Measurements from ENCODE around the gene ADPRHL1.

Gene ADPRHL1

DNA sequence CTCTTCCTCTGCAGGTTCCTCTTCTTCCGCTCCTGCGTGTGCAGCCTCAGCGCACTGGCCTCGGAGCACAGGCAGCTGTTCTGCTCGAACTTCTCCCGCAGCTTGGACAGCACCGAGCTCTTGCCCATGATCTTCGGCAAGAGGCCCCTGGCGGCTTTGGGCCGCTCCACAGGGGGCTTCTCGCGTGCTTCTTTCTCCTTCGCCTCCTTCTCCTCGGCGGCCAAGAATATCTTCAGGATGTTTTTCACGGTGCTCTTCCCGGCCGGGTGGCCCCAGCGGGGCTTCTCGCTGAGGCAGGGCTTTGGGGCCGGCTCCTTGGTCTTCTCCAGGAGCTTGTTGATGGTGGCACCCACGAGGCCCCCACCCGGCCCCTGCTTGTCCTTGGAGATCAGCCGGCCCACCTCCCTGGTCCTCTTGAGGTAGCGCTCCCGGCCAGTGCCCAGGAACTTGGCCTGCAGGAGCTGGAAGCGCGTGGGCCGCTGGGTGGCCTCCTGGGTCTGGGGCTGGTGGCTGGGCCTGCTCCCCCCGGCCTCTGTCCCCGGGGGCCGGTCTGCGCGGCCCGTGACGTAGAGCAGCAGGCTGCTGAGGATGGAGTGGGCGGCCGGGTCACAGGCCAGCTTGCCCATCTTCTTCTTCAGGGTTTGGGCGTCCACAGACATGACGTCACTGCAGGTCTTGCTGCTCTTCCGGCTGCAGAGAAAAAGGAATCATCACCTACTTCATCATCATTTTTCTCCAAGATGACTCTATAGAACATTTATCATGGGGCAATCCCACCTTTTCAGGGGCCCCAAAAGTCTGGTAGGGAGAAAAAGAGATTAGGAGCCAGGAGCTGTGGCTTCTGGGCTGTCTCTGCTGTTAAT, 45.5 kb downstream of the ADPRHL1 start:
- DNase-seq (ENCODE audit: low read depth in 2 of 2) = peak in 1 of 2 donors; percentile 26
- TF ChIP-seq, protein P1, sequence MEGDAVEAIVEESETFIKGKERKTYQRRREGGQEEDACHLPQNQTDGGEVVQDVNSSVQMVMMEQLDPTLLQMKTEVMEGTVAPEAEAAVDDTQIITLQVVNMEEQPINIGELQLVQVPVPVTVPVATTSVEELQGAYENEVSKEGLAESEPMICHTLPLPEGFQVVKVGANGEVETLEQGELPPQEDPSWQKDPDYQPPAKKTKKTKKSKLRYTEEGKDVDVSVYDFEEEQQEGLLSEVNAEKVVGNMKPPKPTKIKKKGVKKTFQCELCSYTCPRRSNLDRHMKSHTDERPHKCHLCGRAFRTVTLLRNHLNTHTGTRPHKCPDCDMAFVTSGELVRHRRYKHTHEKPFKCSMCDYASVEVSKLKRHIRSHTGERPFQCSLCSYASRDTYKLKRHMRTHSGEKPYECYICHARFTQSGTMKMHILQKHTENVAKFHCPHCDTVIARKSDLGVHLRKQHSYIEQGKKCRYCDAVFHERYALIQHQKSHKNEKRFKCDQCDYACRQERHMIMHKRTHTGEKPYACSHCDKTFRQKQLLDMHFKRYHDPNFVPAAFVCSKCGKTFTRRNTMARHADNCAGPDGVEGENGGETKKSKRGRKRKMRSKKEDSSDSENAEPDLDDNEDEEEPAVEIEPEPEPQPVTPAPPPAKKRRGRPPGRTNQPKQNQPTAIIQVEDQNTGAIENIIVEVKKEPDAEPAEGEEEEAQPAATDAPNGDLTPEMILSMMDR (IDR thresholded peaks at IDR 0.05; ENCODE audit: low read depth, low read length) = no peak
- H3K4me3 ChIP-seq (replicated peaks in 1 of 2; ENCODE audit: low read depth in 2 of 2, low read length in 2 of 2) = no peak overlapping the region

DNA sequence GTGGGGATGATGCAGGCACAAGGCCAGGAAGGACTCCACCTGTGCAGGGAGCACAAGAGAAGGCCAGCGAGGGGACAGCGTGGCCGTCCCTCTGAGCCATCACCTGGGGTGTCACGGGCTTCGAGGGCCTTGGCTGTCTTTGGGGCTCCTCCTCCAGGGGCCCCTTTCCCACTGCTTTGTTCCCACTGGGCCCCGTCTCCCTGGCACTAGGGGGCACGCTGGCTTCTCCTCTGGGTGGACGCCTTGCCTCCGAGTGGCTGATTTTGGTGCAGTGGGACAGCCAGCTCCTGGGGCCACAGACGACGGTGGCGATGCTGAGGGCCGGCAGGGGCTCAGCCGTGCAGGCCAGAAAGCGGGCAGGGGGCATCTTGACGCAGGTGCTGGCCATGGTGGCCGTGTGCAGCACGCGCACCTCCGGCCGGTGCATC, 46.2 kb downstream of the ADPRHL1 start:
- H3K4me3 ChIP-seq (replicated peaks in 1 of 2; ENCODE audit: low read depth in 2 of 2, low read length in 2 of 2) = no peak overlapping the region
- DNase-seq (ENCODE audit: low read depth in 2 of 2) = no peak
- TF ChIP-seq, protein P1 (IDR thresholded peaks at IDR 0.05; ENCODE audit: low read depth, low read length) = no peak

- TF ChIP-seq, protein P1 (IDR thresholded peaks at IDR 0.05; ENCODE audit: low read depth, low read length) = no peak
- DNase-seq (ENCODE audit: low read depth in 2 of 2) = no peak
- no peak overlapping the region for H3K4me3 ChIP-seq (replicated peaks in 1 of 2; ENCODE audit: low read depth in 2 of 2, low read length in 2 of 2)
Measured at GRCh38 chr13:113406321-113407102, 46.8 kb downstream of the ADPRHL1 start.

- no peak overlapping the region for H3K4me3 ChIP-seq (replicated peaks in 1 of 2; ENCODE audit: low read depth in 2 of 2, low read length in 2 of 2)
- no peak for DNase-seq (ENCODE audit: low read depth in 2 of 2)
- TF ChIP-seq, protein P1 (IDR thresholded peaks at IDR 0.05; ENCODE audit: low read depth, low read length) = no peak
Measured at GRCh38 chr13:113405481-113406300, 47.6 kb downstream of the ADPRHL1 start.

- TF ChIP-seq, protein P1 (IDR thresholded peaks at IDR 0.05; ENCODE audit: low read depth, low read length) = no peak
- H3K4me3 ChIP-seq (replicated peaks in 1 of 2; ENCODE audit: low read depth in 2 of 2, low read length in 2 of 2) = no peak overlapping the region
- DNase-seq (ENCODE audit: low read depth in 2 of 2) = no peak
Measured at GRCh38 chr13:113404723-113405471, 48.4 kb downstream of the ADPRHL1 start.

DNA sequence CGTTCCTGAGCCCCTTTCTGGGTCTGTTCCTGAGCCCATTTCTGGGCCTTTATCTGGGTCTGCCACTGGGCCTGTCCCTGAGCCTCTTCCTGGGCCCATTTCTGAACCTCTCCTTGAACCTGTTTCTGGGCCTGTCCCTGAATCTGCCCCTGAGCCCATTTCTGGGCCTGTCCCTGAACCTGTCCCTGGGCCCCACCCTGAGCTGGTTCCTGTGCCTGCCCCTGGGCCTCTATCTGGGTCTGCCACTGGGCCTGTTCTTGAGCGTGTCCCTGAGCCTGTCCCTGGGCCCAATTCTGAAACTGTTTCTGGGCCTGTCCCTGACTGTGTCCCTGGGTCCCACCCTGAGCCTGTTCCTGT, 48.9 kb downstream of the ADPRHL1 start:
- no peak for DNase-seq (ENCODE audit: low read depth in 2 of 2)
- H3K4me3 ChIP-seq (replicated peaks in 1 of 2; ENCODE audit: low read depth in 2 of 2, low read length in 2 of 2) = no peak overlapping the region
- TF ChIP-seq, protein P1 (IDR thresholded peaks at IDR 0.05; ENCODE audit: low read depth, low read length) = no peak

All from cardiac fibroblast (primary cell).